Activated T-cell treated with anti-CD3 and anti-CD28 coated beads, Interleukin-2, amount 50 U/mL, for 1 hour (primary cell): ENCODE measurements around the gene FOXO1.

ENCODE experiments used
- DNase-seq: peaks from one replicate; pipeline ENCODE4 v3.0.0-alpha.2; 2020

Gene FOXO1

DNA sequence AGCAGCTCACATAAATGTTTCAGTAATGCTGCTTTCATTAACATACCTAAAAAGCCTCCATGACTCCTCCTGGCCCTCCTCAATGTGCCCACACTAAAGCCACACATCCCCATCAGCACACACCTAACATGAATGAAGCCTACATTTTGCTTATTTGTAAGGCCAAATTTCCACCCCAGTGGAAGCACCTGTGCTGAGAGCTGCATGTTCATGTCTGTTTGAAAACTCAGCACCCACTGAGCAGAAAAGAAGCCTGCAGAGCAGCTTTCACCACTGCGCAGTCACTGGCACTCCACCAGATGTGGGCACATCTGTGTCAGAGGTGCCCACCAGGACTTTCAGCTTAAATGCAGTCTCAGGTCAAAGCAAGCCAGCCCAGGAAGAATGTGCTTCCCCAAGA, 93.5 kb downstream of the FOXO1 start:
- DNase-seq = no peak

DNA sequence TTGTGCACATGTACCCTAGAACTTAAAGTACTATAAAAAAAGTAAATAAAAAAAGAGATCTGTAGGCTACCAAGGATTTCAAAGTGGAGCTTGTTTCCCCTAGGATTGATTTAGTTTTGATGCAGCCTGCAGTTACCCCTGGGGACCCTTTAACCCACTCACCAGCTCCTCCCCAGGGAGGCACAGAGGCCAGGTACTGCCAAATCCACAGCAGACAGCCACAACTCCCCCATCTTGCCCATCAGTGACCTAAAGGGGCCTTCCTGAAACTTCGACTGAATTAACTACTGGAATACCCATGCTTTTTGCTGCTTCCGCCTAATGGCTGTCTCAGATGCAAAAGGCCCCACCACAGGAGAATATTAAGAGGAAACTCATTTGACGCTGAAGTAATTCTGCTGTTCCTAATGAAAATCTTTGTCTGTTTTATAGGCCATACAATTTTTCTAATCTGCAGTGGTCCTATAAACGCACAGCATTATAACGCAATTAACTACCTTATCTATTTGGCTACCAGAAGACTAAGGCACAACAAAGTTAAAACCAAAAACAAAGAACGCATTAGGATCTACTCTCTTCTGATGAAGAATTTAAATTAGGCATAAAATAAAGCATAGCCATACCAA, 95.0 kb downstream of the FOXO1 start:
- no peak for DNase-seq

- DNase-seq = no peak
Observed at GRCh38 chr13:40570930-40571329, 95.5 kb downstream of the FOXO1 start.

DNA sequence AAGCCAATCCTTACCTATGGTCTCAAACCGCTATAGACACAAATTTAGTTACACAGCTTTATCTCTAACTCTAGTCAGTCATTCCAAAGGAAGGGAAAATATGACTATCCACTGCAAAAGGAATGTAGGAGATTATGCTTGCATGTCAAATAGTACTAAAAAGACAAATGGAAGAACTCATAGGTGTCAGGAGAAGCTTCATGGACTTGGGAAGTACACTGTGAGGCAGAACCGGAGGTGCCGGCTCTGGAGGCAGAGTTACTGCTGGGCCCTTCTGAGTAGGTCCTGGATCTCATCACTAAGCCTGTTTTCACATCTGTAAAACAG, 97.5 kb downstream of the FOXO1 start:
- DNase-seq = no peak

DNA sequence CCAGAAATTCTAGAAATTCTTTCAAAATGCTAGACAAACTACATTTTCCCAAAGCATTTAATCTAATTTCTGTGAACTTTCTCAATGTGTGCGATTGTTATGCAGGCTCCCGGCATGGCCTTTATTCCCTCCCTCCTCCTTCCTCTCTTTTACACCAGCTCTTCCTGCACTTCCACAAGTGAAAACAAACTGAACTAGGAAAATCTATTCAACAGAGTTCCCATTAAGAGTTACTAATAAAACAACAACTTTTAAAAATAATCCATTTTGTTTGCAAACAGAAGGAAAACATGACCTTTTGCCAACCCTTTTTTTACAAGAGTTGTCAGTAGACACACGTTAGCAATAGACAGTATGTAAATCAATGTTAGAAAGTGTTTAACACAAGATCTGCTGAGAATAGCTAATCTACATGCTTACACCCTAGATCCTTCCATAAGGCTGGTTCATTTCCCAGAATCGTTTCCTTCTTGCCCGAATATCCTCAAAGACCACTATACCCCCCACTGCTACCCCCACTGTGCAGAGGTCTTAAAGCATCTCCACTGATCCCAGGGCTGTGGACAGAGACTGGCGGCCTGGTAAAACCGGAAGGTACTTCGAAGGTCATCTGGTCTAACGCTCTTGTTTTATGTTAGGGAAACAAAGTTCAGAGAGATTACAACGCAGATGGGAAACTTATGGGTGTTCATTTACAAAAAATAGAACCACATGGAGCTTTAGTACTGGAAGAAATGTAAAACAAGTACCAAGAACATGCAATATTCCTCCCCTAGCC, 98.0 kb downstream of the FOXO1 start:
- DNase-seq = no peak

GRCh38 chr13:40566811-40567210, 99.6 kb downstream of the FOXO1 start:
- no peak for DNase-seq

GRCh38 chr13:40565282-40566148, 100.9 kb downstream of the FOXO1 start:
- DNase-seq = no peak

- no peak for DNase-seq
Observed at GRCh38 chr13:40564342-40565001, 102.0 kb downstream of the FOXO1 start.

DNA sequence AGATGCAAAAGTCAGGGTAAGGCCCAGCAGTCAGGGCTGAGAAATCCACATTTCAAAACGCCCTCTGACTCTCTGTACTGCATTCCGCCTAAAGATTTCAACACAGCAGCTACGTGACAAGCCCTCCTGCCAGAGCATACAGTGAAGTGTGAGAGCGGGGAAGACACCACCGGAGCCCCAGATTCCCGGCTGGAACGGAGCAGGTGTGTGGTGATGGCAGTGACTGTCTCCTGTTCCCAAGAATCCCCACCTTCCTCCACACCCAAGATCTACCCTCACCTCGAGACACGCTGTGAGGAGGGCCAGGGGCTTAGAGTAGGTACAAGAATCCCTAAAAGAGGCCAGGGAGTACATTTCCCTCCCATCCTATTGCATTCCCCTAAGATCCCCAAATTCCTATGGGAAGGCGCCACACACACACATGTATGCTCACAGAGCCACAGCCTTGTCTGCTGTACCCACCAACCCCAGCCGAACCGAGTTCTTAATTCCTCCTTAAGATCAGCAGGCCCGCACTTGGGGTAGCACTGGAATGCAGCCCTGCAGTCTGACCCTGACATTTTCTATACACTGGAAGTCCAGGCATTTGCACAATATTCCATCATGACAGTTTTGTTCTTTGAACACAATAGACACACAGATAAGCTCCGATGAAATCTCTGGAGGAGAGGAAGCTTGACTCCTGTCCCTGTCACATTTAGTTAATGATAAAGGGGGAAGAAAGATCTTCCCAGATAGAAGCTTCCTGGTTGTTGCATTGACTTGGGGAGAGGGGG, 102.9 kb downstream of the FOXO1 start:
- no peak for DNase-seq

GRCh38 chr13:40562975-40563349, 103.5 kb downstream of the FOXO1 start:
- no peak for DNase-seq

DNA sequence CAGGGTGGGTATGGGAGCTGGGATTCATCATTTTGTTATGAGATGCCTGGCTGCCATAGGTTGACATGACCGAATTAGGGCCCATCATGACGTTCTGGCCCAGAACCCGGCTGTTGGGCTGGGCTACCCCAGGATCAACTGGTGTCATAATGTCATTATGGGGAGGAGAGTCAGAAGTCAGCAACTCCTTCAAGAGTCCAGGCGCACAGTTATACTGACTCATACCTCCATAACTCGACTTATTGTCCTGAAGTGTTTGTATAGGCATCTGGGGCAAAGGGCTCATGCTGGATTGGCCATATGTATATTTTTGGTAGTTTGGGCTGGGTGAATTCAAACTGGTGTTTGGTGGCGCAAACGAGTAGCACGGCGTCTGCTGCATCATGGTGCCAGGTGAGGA, 106.5 kb downstream of the FOXO1 start:
- no peak for DNase-seq

DNA sequence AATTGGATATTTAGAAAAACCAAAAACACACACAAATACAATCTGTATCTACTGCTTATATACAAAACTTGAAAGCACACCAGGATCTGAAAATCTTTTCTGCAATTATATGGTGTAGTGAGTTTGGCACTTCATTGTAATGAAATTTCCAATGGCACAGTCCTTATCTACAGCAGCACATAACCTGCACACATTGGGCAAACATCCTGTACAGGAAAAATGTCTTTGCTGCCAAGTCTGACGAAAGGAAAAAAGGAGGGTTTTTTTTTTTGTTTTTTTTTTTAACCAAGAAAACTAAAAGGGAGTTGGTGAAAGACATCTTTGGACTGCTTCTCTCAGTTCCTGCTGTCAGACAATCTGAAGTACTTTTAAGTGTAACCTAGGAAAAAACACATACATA, 107.8 kb downstream of the FOXO1 start:
- no peak for DNase-seq

GRCh38 chr13:40556453-40556852, 110.0 kb downstream of the FOXO1 start:
- DNase-seq = no peak

DNA sequence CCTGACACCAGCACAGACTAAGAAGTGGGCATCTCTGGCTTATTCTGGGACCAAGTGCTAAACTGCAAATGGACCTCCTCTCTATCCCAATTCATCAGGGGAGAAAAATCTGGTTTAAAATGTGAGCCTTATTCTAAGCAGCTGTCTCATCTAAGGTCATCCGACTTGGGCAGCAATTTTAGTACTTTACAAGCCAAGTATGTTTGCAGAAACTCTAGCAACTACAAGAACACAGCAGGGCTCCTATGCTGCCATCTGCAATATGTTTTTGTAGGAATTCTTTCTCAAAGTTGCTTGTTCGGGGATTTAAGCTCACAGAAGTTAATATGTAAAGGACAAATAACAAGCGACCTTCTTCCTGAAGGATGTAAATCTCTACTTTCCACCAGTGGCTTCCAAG, 113.1 kb downstream of the FOXO1 start:
- DNase-seq = no peak

- DNase-seq = no peak
Observed at GRCh38 chr13:40552895-40553294, 113.5 kb downstream of the FOXO1 start.

- no peak for DNase-seq
Observed at GRCh38 chr13:40550130-40550529, 116.3 kb downstream of the FOXO1 start.

- no peak for DNase-seq
Observed at GRCh38 chr13:40549500-40550094, 116.8 kb downstream of the FOXO1 start.

GRCh38 chr13:40547591-40548315, 118.7 kb downstream of the FOXO1 start:
- no peak for DNase-seq

GRCh38 chr13:40546047-40546446, 120.4 kb downstream of the FOXO1 start:
- DNase-seq = no peak

DNA sequence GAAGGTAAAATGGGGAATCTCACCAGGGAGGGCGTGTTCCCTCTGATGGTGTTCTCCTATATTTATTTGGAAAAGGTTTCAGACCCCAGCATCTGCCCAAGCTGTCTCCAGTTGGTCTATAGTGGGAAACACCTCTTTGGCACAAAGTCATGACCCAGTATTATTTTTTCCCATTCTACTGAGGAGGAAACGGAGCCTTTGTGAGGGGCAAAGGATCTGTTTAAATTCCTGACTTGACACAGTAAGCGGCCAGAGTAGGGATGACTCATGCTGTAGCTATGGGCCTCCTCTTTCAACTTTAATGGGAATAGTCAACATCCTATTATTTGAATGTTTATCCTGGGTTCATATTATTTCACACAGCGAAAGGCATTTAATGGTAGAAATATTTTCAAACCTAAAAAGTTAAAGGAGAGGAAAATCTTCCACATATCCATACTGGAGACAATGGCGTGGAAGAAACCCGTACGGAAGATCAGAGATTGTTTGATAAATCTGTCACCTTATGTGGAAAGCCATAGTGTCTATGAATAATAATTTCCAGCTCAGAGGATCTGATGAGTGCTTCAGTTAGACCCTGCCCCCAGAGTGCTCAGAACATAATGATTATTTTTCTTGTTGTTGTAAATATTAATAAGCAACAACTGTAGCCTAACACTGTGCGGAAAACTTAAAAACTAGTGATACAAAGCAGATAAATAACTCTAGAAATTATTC, 126.0 kb downstream of the FOXO1 start:
- DNase-seq = no peak
